ENCODE measurements around the gene CHST13.

Gene CHST13

GRCh38 chr3:126547721-126548120 is 23.8 kb downstream of the CHST13 start:
- no peak for DNase-seq (ENCODE audit: low read depth, low spot score)
- Histone ChIP-seq H3K27me3 (ENCODE audit: insufficient read depth, insufficient read length) (peaks cover 42% of the 10 kb centered on the region), H3K4me1 (ENCODE audit: insufficient read depth, insufficient read length) (peaks cover 24% of the 10 kb centered on the region), H3K9me3 (ENCODE audit: insufficient read depth, low read length) (no peaks in the 10 kb centered on the region), H3K4me3 (ENCODE audit: insufficient read length, low read depth) (no peak overlapping the region), H3K36me3 (ENCODE audit: insufficient read depth, insufficient read length, low read length) (no peaks in the 10 kb centered on the region), H3K9ac (ENCODE audit: insufficient read length, low read depth) (no peak overlapping the region)
- TF ChIP-seq SUZ12 (IDR thresholded peaks at IDR 0.05; ENCODE audit: extremely low read depth, insufficient read depth, insufficient read length), result no peak
- TF ChIP-seq YY1 (IDR thresholded peaks at IDR 0.05; ENCODE audit: insufficient read depth, insufficient read length), result no peak
- TF ChIP-seq ZNF274 (IDR thresholded peaks at IDR 0.05; ENCODE audit: low read depth, low read length), result no peak

GRCh38 chr3:126548556-126549466 is 24.9 kb downstream of the CHST13 start:
- peaks cover 42% of the 10 kb centered on the region for H3K27me3 ChIP-seq (ENCODE audit: insufficient read depth, insufficient read length)
- no peak overlapping the region for H3K9ac ChIP-seq (ENCODE audit: insufficient read length, low read depth)
- no peak overlapping the region for H3K4me3 ChIP-seq (ENCODE audit: insufficient read length, low read depth)
- peaks cover 24% of the 10 kb centered on the region for H3K4me1 ChIP-seq (ENCODE audit: insufficient read depth, insufficient read length)
- TF ChIP-seq YY1 (IDR thresholded peaks at IDR 0.05; ENCODE audit: insufficient read depth, insufficient read length) (no peak), SUZ12 (IDR thresholded peaks at IDR 0.05; ENCODE audit: extremely low read depth, insufficient read depth, insufficient read length) (no peak), ZNF274 (IDR thresholded peaks at IDR 0.05; ENCODE audit: low read depth, low read length) (no peak)
- peak; percentile 55 for DNase-seq (ENCODE audit: low read depth, low spot score)
- no peaks in the 10 kb centered on the region for H3K36me3 ChIP-seq (ENCODE audit: insufficient read depth, insufficient read length, low read length)
- no peaks in the 10 kb centered on the region for H3K9me3 ChIP-seq (ENCODE audit: insufficient read depth, low read length)

- no peak for DNase-seq (ENCODE audit: low read depth, low spot score)
- Histone ChIP-seq H3K4me3 (ENCODE audit: insufficient read length, low read depth) (no peak overlapping the region), H3K4me1 (ENCODE audit: insufficient read depth, insufficient read length) (peaks cover 23% of the 10 kb centered on the region), H3K36me3 (ENCODE audit: insufficient read depth, insufficient read length, low read length) (no peaks in the 10 kb centered on the region), H3K27me3 (ENCODE audit: insufficient read depth, insufficient read length) (peaks cover 42% of the 10 kb centered on the region), H3K9me3 (ENCODE audit: insufficient read depth, low read length) (no peaks in the 10 kb centered on the region), H3K9ac (ENCODE audit: insufficient read length, low read depth) (no peak overlapping the region)
- TF ChIP-seq ZNF274 (IDR thresholded peaks at IDR 0.05; ENCODE audit: low read depth, low read length) (no peak), YY1 (IDR thresholded peaks at IDR 0.05; ENCODE audit: insufficient read depth, insufficient read length) (no peak), SUZ12 (IDR thresholded peaks at IDR 0.05; ENCODE audit: extremely low read depth, insufficient read depth, insufficient read length) (no peak)
Measured at GRCh38 chr3:126549861-126550487, 26.0 kb downstream of the CHST13 start.

- TF ChIP-seq ZNF274 (IDR thresholded peaks at IDR 0.05; ENCODE audit: low read depth, low read length) (no peak), SUZ12 (IDR thresholded peaks at IDR 0.05; ENCODE audit: extremely low read depth, insufficient read depth, insufficient read length) (no peak), YY1 (IDR thresholded peaks at IDR 0.05; ENCODE audit: insufficient read depth, insufficient read length) (no peak)
- H3K27me3 ChIP-seq (ENCODE audit: insufficient read depth, insufficient read length), result peaks cover 42% of the 10 kb centered on the region
- no peak overlapping the region for H3K4me3 ChIP-seq (ENCODE audit: insufficient read length, low read depth)
- DNase-seq (ENCODE audit: low read depth, low spot score), result no peak
- no peaks in the 10 kb centered on the region for H3K36me3 ChIP-seq (ENCODE audit: insufficient read depth, insufficient read length, low read length)
- no peaks in the 10 kb centered on the region for H3K9me3 ChIP-seq (ENCODE audit: insufficient read depth, low read length)
- peaks cover 25% of the 10 kb centered on the region for H3K4me1 ChIP-seq (ENCODE audit: insufficient read depth, insufficient read length)
- H3K9ac ChIP-seq (ENCODE audit: insufficient read length, low read depth), result no peak overlapping the region
Measured at GRCh38 chr3:126550488-126551051, 26.6 kb downstream of the CHST13 start.

- Histone ChIP-seq H3K9ac (ENCODE audit: insufficient read length, low read depth) (no peak overlapping the region), H3K9me3 (ENCODE audit: insufficient read depth, low read length) (no peaks in the 10 kb centered on the region), H3K36me3 (ENCODE audit: insufficient read depth, insufficient read length, low read length) (no peaks in the 10 kb centered on the region), H3K27me3 (ENCODE audit: insufficient read depth, insufficient read length) (peaks cover 39% of the 10 kb centered on the region), H3K4me1 (ENCODE audit: insufficient read depth, insufficient read length) (peaks cover 28% of the 10 kb centered on the region), H3K4me3 (ENCODE audit: insufficient read length, low read depth) (no peak overlapping the region)
- no peak for DNase-seq (ENCODE audit: low read depth, low spot score)
- no peak for TF ChIP-seq YY1 (IDR thresholded peaks at IDR 0.05; ENCODE audit: insufficient read depth, insufficient read length)
- TF ChIP-seq ZNF274 (IDR thresholded peaks at IDR 0.05; ENCODE audit: low read depth, low read length), result no peak
- TF ChIP-seq SUZ12 (IDR thresholded peaks at IDR 0.05; ENCODE audit: extremely low read depth, insufficient read depth, insufficient read length), result no peak
Measured at GRCh38 chr3:126551121-126551838, 27.3 kb downstream of the CHST13 start.

GRCh38 chr3:126551839-126552687 is 28.1 kb downstream of the CHST13 start:
- no peak for DNase-seq (ENCODE audit: low read depth, low spot score)
- no peak for TF ChIP-seq YY1 (IDR thresholded peaks at IDR 0.05; ENCODE audit: insufficient read depth, insufficient read length)
- TF ChIP-seq SUZ12 (IDR thresholded peaks at IDR 0.05; ENCODE audit: extremely low read depth, insufficient read depth, insufficient read length), result no peak
- no peak for TF ChIP-seq ZNF274 (IDR thresholded peaks at IDR 0.05; ENCODE audit: low read depth, low read length)

More at GRCh38 chr3:126551839-126552687, 28.1 kb downstream of the CHST13 start:
- H3K9me3 ChIP-seq (ENCODE audit: insufficient read depth, low read length), result no peaks in the 10 kb centered on the region
- no peak overlapping the region for H3K9ac ChIP-seq (ENCODE audit: insufficient read length, low read depth)
- peaks cover 28% of the 10 kb centered on the region for H3K4me1 ChIP-seq (ENCODE audit: insufficient read depth, insufficient read length)
- H3K27me3 ChIP-seq (ENCODE audit: insufficient read depth, insufficient read length), result peaks cover 32% of the 10 kb centered on the region
- H3K4me3 ChIP-seq (ENCODE audit: insufficient read length, low read depth), result no peak overlapping the region
- H3K36me3 ChIP-seq (ENCODE audit: insufficient read depth, insufficient read length, low read length), result no peaks in the 10 kb centered on the region
